RWPE2 (cell line): ENCODE measurements around the gene NKX2-1.

Source experiments
- ATAC-seq: fragments of 200-7000 bp; cut with Tn5 transposase; 3 replicates; pipeline ENCODE4 v1.9.1; 2021; ENCODE audit warnings: low read depth
- DNase-seq: peaks from one replicate; pipeline ENCODE4 v3.0.0-alpha.2; 2020; ENCODE audit warnings: low spot score
- H3K27ac ChIP-seq: fragments of 450-650 bp; 2 replicates; pipeline ENCODE4 v1.5.1; 2017; ENCODE audit warnings: mild to moderate bottlenecking; ENCODE audit not compliant: poor library complexity, severe bottlenecking
- H3K27me3 ChIP-seq: fragments of 250-450 bp; sonication (Bioruptor Pico); 2 replicates; pipeline ENCODE4 v1.5.1; 2021; ENCODE audit warnings: mild to moderate bottlenecking, moderate library complexity; ENCODE audit not compliant: insufficient read depth, poor library complexity, severe bottlenecking
- H3K36me3 ChIP-seq: fragments of 250-450 bp; sonication (Bioruptor Pico); 2 replicates; pipeline ENCODE4 v1.5.1; 2020; ENCODE audit warnings: low read depth, mild to moderate bottlenecking, moderate library complexity
- H3K4me1 ChIP-seq: fragments of 250-450 bp; sonication (Bioruptor Pico); 2 replicates; pipeline ENCODE4 v1.5.1; 2021; ENCODE audit warnings: mild to moderate bottlenecking, moderate library complexity; ENCODE audit not compliant: insufficient read depth, poor library complexity, severe bottlenecking
- H3K4me3 ChIP-seq: fragments of 250-450 bp; sonication (Bioruptor Pico); 2 replicates; pipeline ENCODE4 v1.5.1; 2021; ENCODE audit warnings: mild to moderate bottlenecking, moderate library complexity; ENCODE audit not compliant: severe bottlenecking
- H3K9me3 ChIP-seq: fragments of 250-450 bp; sonication (Bioruptor Pico); 2 replicates; pipeline ENCODE4 v1.5.1; 2021; ENCODE audit warnings: mild to moderate bottlenecking, moderate library complexity; ENCODE audit not compliant: severe bottlenecking
- CTCF ChIP-seq: fragments of 450-650 bp; IDR thresholded peaks from one replicate; pipeline ENCODE4 v1.5.1; 2017; ENCODE audit warnings: mild to moderate bottlenecking, moderate library complexity; ENCODE audit not compliant: poor library complexity, severe bottlenecking

The NKX2-1 gene

GRCh38 chr14:36517242-36518030 lies 2.6 kb downstream of the NKX2-1 start:
- H3K27ac ChIP-seq, result no peak overlapping the region
- H3K27me3 ChIP-seq, result peaks cover 100% of the 10 kb centered on the region
- no peak for TF ChIP-seq CTCF
- H3K4me3 ChIP-seq, result no peak overlapping the region
- peaks cover 2% of the 10 kb centered on the region for H3K4me1 ChIP-seq
- H3K36me3 ChIP-seq, result no peaks in the 10 kb centered on the region
- DNase-seq, result peak; percentile 64
- H3K9me3 ChIP-seq, result no peaks in the 10 kb centered on the region
- peak; percentile 6; the same call in 2 of the 3 replicates for ATAC-seq

- H3K36me3 ChIP-seq, result no peaks in the 10 kb centered on the region
Measured at GRCh38 chr14:36516719-36517241, 3.3 kb downstream of the NKX2-1 start.

GRCh38 chr14:36515896-36516718 lies 3.9 kb downstream of the NKX2-1 start:
- no peak for ATAC-seq
- H3K4me1 ChIP-seq, result peaks cover 2% of the 10 kb centered on the region
- no peak overlapping the region for H3K27ac ChIP-seq
- TF ChIP-seq CTCF, result no peak
- DNase-seq, result no peak
- no peaks in the 10 kb centered on the region for H3K36me3 ChIP-seq
- no peaks in the 10 kb centered on the region for H3K9me3 ChIP-seq
- H3K4me3 ChIP-seq, result no peak overlapping the region
- peaks cover 98% of the 10 kb centered on the region for H3K27me3 ChIP-seq

More at GRCh38 chr14:36516719-36517241, 3.3 kb downstream of the NKX2-1 start:
- Histone ChIP-seq H3K27me3 (peaks cover 100% of the 10 kb centered on the region), H3K27ac (no peak overlapping the region), H3K4me1 (peaks cover 2% of the 10 kb centered on the region), H3K9me3 (no peaks in the 10 kb centered on the region), H3K4me3 (no peak overlapping the region)
- ATAC-seq (no peak), DNase-seq (no peak)
- no peak for TF ChIP-seq CTCF

- ATAC-seq (no peak), DNase-seq (no peak)
- H3K27me3 ChIP-seq, result peaks cover 98% of the 10 kb centered on the region
- H3K9me3 ChIP-seq, result no peaks in the 10 kb centered on the region
- no peak for TF ChIP-seq CTCF
- no peak overlapping the region for H3K4me3 ChIP-seq
- no peaks in the 10 kb centered on the region for H3K4me1 ChIP-seq
- H3K36me3 ChIP-seq, result no peaks in the 10 kb centered on the region
- H3K27ac ChIP-seq, result no peak overlapping the region
Measured at GRCh38 chr14:36515105-36515593, 4.9 kb downstream of the NKX2-1 start.
